DMS79 treated with DMSO at 0.1 percent for 48 hours (cell line): ENCODE results near the gene SPATA19.

Source experiments
- DNase-seq: peaks from one replicate; lab custom pipeline; 2025; lab: John Stamatoyannopoulos, UW

The SPATA19 gene

GRCh38 chr11:133835593-133836548 lies 9.4 kb downstream of the SPATA19 start:
- no peak for DNase-seq

GRCh38 chr11:133834682-133835592 lies 10.4 kb downstream of the SPATA19 start:
- DNase-seq, result peak; percentile 76

GRCh38 chr11:133833898-133834681 lies 11.2 kb downstream of the SPATA19 start:
- DNase-seq, result peak; percentile 97

- peak; percentile 62 for DNase-seq
Observed at GRCh38 chr11:133832991-133833897, 12.1 kb downstream of the SPATA19 start.

- no peak for DNase-seq
Observed at GRCh38 chr11:133832096-133832990, 13.0 kb downstream of the SPATA19 start.

GRCh38 chr11:133830931-133831907 lies 14.1 kb downstream of the SPATA19 start:
- no peak for DNase-seq

GRCh38 chr11:133829566-133829965 lies 15.7 kb downstream of the SPATA19 start:
- no peak for DNase-seq

GRCh38 chr11:133828871-133829270 lies 16.4 kb downstream of the SPATA19 start:
- DNase-seq, result no peak

GRCh38 chr11:133827556-133827955 lies 17.8 kb downstream of the SPATA19 start:
- DNase-seq, result no peak

GRCh38 chr11:133826866-133827265 lies 18.4 kb downstream of the SPATA19 start:
- DNase-seq, result no peak

- no peak for DNase-seq
Observed at GRCh38 chr11:133825666-133826065, 19.6 kb downstream of the SPATA19 start.

GRCh38 chr11:133825156-133825555 lies 20.2 kb downstream of the SPATA19 start:
- no peak for DNase-seq

GRCh38 chr11:133824593-133824992 lies 20.7 kb downstream of the SPATA19 start:
- DNase-seq, result no peak

GRCh38 chr11:133823614-133824013 lies 21.7 kb downstream of the SPATA19 start:
- DNase-seq, result no peak

- no peak for DNase-seq
Observed at GRCh38 chr11:133823211-133823610, 22.1 kb downstream of the SPATA19 start.

GRCh38 chr11:133821776-133822175 lies 23.5 kb downstream of the SPATA19 start:
- DNase-seq, result peak; percentile 29

- no peak for DNase-seq
Observed at GRCh38 chr11:133819746-133820315, 25.5 kb downstream of the SPATA19 start.

- no peak for DNase-seq
Observed at GRCh38 chr11:133819114-133819513, 26.2 kb downstream of the SPATA19 start.
